Testis (tissue), 2 donors: ENCODE results near the gene GABRB2.

ENCODE experiments used
- CTCF ChIP-seq, 3 experiments: fragments of 450-650 bp in 2 of 3; fragments of 200-600 bp in 1 of 3; sonication (generic) in 1 of 3; IDR thresholded peaks; one replicate each; pipeline ENCODE4 v1.5.1; 2016 to 2019; ENCODE audit warnings: antibody characterized with exemption in 3 of 3, mild to moderate bottlenecking in 2 of 3, moderate library complexity in 1 of 3
- POLR2A ChIP-seq: fragments of 450-650 bp; IDR thresholded peaks from one replicate; pipeline ENCODE4 v1.6.1; 2017; ENCODE audit warnings: antibody characterized with exemption, mild to moderate bottlenecking, moderate library complexity

- no peak for TF ChIP-seq CTCF (IDR thresholded peaks at IDR 0.05)
- no peak for TF ChIP-seq POLR2A
Measured at GRCh38 chr5:161277011-161277410, 269.5 kb downstream of the GABRB2 start.
